Measurements from ENCODE around the gene MANEAL. TPM values are rescaled to one million over a fixed set of nuclear protein-coding genes. Genes with fewer than 3 reads are reported as not detected.

The MANEAL gene
- total and polyA plus RNA-seq, 2 experiments from 2014 or later = 2.3 to 3.5 TPM

DNA sequence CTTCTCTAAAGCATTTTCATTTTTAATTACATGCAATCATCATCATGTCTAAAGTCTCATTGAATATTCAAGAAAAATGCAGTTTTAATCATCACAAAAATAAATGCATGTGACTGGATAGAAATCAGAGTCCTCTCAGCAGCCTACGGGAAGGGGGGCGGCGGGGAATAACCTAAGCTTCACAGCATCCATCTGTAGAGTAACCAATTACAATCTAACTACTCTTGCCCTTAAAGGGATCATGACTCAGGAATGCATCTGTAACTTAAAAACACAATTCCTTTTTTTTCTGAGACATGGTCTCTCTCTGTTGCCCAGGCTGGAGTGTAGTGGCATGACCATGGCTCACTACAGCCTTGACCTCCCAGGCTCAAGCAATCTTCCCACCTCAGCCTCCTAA lies 43.1 kb downstream of the MANEAL start:
- WGBS (ENCODE audit: low lambda C conversion rate, missing lambda C conversion rate) = 61% methylated on average over 3 of the region's 3 CpGs
- H2AFZ ChIP-seq = no peak overlapping the region
- no peak for DNase-seq (ENCODE audit: low spot score)
- no peaks in the 10 kb centered on the region for H3K9me3 ChIP-seq (ENCODE audit: low read depth)
- no peaks in the 10 kb centered on the region for H3K27me3 ChIP-seq
- no peak overlapping the region for H3K27ac ChIP-seq
- H3K36me3 ChIP-seq (replicated peaks; ENCODE audit: insufficient read depth, low read depth) = peaks cover 3% of the 10 kb centered on the region
- H4K20me1 ChIP-seq (ENCODE audit: insufficient read depth, poor library complexity, severe bottlenecking) = no peaks in the 10 kb centered on the region
- H3K4me3 ChIP-seq = no peak overlapping the region
- peaks cover 5% of the 10 kb centered on the region for H3K79me2 ChIP-seq
- TF ChIP-seq EZH2 (IDR thresholded peaks at IDR 0.05; ENCODE audit: borderline replicate concordance) = no peak
- no peak for TF ChIP-seq CTCF (IDR thresholded peaks at IDR 0.05; ENCODE audit: poor library complexity)
- no peak for TF ChIP-seq EZH2phosphoT487 (IDR thresholded peaks at IDR 0.05; ENCODE audit: low read depth, severe bottlenecking, unreplicated experiment)
- H3K4me2 ChIP-seq = no peak overlapping the region
- no peaks in the 10 kb centered on the region for H3K4me1 ChIP-seq (ENCODE audit: insufficient read depth)
- H3K9me2 ChIP-seq (replicated peaks; ENCODE audit: insufficient read depth) = no peaks in the 10 kb centered on the region

GRCh38 chr1:37839676-37840075 lies 46.0 kb downstream of the MANEAL start:
- Histone ChIP-seq H3K27ac (no peak overlapping the region), H3K4me2 (no peak overlapping the region), H3K9me2 (replicated peaks; ENCODE audit: insufficient read depth) (no peaks in the 10 kb centered on the region), H3K27me3 (no peaks in the 10 kb centered on the region), H4K20me1 (ENCODE audit: insufficient read depth, poor library complexity, severe bottlenecking) (no peaks in the 10 kb centered on the region), H3K79me2 (peaks cover 12% of the 10 kb centered on the region), H3K4me1 (ENCODE audit: insufficient read depth) (no peaks in the 10 kb centered on the region), H3K9me3 (ENCODE audit: low read depth) (no peaks in the 10 kb centered on the region), H3K36me3 (replicated peaks; ENCODE audit: insufficient read depth, low read depth) (peaks cover 3% of the 10 kb centered on the region), H2AFZ (no peak overlapping the region), H3K4me3 (no peak overlapping the region)
- TF ChIP-seq CTCF (IDR thresholded peaks at IDR 0.05; ENCODE audit: poor library complexity) = no peak
- TF ChIP-seq EZH2 (IDR thresholded peaks at IDR 0.05; ENCODE audit: borderline replicate concordance) = no peak
- no peak for TF ChIP-seq EZH2phosphoT487 (IDR thresholded peaks at IDR 0.05; ENCODE audit: low read depth, severe bottlenecking, unreplicated experiment)
- WGBS (ENCODE audit: low lambda C conversion rate, missing lambda C conversion rate) = 93% methylated on average over 10 of the region's 10 CpGs
- DNase-seq (ENCODE audit: low spot score) = no peak

- peaks cover 3% of the 10 kb centered on the region for H3K36me3 ChIP-seq (replicated peaks; ENCODE audit: insufficient read depth, low read depth)
- no peak overlapping the region for H3K4me3 ChIP-seq
- H3K4me2 ChIP-seq = no peak overlapping the region
Observed at GRCh38 chr1:37840711-37841110, 47.1 kb downstream of the MANEAL start.

More at GRCh38 chr1:37840711-37841110, 47.1 kb downstream of the MANEAL start:
- Histone ChIP-seq H3K9me3 (ENCODE audit: low read depth) (no peaks in the 10 kb centered on the region), H3K9me2 (replicated peaks; ENCODE audit: insufficient read depth) (no peaks in the 10 kb centered on the region), H3K27ac (no peak overlapping the region), H3K27me3 (no peaks in the 10 kb centered on the region), H3K79me2 (peaks cover 19% of the 10 kb centered on the region), H3K4me1 (ENCODE audit: insufficient read depth) (no peaks in the 10 kb centered on the region), H2AFZ (no peak overlapping the region), H4K20me1 (ENCODE audit: insufficient read depth, poor library complexity, severe bottlenecking) (no peaks in the 10 kb centered on the region)
- 79% methylated on average over 1 of the region's 1 CpG for WGBS (ENCODE audit: low lambda C conversion rate, missing lambda C conversion rate)
- TF ChIP-seq CTCF (IDR thresholded peaks at IDR 0.05; ENCODE audit: poor library complexity) (no peak), EZH2phosphoT487 (IDR thresholded peaks at IDR 0.05; ENCODE audit: low read depth, severe bottlenecking, unreplicated experiment) (no peak), EZH2 (IDR thresholded peaks at IDR 0.05; ENCODE audit: borderline replicate concordance) (no peak)
- no peak for DNase-seq (ENCODE audit: low spot score)
